Measurements from ENCODE around the gene ACBD6.
A peak's percentile ranks its signal among the peaks of the same experiment; 100 is the strongest.

ACBD6 gene

DNA sequence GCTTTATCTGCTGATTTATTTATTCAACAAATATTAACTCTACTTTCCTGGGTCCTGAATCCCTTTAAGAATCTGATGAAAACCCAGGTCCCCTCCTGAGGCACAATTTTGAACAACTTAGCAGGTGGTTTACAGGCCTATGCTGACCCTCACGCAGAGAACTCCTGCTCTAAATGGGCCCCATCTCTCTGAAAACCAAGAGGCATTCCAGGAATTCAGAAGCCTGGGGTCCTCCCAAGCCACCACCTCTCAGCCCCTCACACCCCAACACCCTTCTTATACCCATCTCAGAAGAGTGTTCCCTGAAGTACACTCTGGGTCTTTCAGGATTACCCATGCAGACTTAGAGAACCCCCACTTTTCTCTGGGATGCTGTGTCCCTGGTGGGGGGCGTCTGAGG, 237.8 kb downstream of the ACBD6 start:
- H3K9me3 ChIP-seq: no peaks in the 10 kb centered on the region
- H3K4me1 ChIP-seq: peaks cover 0 to 6% (median 0%) of the 10 kb centered on the region in 4 donors
- H3K4me3 ChIP-seq: no peak overlapping the region
- no peak for DNase-seq
- TF ChIP-seq, protein P1, sequence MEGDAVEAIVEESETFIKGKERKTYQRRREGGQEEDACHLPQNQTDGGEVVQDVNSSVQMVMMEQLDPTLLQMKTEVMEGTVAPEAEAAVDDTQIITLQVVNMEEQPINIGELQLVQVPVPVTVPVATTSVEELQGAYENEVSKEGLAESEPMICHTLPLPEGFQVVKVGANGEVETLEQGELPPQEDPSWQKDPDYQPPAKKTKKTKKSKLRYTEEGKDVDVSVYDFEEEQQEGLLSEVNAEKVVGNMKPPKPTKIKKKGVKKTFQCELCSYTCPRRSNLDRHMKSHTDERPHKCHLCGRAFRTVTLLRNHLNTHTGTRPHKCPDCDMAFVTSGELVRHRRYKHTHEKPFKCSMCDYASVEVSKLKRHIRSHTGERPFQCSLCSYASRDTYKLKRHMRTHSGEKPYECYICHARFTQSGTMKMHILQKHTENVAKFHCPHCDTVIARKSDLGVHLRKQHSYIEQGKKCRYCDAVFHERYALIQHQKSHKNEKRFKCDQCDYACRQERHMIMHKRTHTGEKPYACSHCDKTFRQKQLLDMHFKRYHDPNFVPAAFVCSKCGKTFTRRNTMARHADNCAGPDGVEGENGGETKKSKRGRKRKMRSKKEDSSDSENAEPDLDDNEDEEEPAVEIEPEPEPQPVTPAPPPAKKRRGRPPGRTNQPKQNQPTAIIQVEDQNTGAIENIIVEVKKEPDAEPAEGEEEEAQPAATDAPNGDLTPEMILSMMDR (IDR thresholded peaks at IDR 0.05): no peak
- intact Hi-C loops (cut with DNase I; ENCODE audit: low total_unique reads): no loop called here
- H3K36me3 ChIP-seq: no peaks in the 10 kb centered on the region
- peaks cover 0 to 39% of the 10 kb centered on the region in 2 donors for H3K27me3 ChIP-seq
- no peak overlapping the region for H3K27ac ChIP-seq

DNA sequence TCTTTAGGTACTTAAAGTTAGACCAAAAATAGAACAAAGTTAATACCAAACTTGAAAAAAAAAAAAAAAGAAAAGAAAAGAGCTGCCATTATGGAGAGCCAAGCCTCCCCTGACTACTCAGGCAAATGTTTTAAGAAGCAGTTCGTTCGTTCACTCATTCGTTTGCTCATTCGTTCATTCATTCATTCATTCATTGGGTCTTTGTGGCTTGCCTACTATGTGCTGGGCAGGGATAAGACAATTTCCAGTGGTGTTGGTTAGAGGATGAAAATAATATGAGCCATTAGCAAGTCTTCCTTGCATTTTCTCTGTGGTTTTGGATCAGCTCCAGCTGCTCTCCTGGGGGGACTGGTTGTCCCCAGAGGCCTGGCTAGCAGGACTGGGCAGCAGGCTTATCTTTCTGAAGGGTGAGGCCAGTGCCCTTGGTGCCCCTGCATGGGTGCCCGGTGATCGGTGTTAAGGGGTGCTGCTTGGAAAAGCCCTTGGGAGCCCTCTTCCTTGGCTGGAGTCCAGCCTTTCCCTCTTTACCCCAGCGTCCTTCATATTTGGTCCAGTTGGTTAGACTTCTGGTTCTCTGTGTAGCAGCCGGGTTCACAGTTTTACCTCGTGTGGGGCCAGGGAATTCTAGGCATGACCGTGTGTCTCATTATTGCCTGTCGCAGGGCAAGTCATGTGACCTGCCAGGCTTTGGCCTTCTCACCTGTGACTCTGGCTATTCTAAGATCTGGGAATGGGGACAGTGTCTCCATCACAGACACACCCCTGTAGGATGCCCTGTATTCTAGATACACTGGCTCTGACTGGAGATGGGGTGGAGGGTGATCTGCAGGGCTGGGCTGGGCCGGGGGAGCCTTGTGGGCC, 239.5 kb downstream of the ACBD6 start:
- intact Hi-C loops (cut with DNase I; ENCODE audit: low total_unique reads): no loop called here
- peaks cover 0 to 57% of the 10 kb centered on the region in 2 donors for H3K27me3 ChIP-seq
- no peak overlapping the region for H3K4me3 ChIP-seq
- H3K9me3 ChIP-seq: no peaks in the 10 kb centered on the region
- TF ChIP-seq, protein P1 (IDR thresholded peaks at IDR 0.05): no peak
- no peak for DNase-seq
- H3K4me1 ChIP-seq: peaks cover 0 to 6% (median 0%) of the 10 kb centered on the region in 4 donors
- H3K27ac ChIP-seq: no peak overlapping the region
- no peaks in the 10 kb centered on the region for H3K36me3 ChIP-seq

DNA sequence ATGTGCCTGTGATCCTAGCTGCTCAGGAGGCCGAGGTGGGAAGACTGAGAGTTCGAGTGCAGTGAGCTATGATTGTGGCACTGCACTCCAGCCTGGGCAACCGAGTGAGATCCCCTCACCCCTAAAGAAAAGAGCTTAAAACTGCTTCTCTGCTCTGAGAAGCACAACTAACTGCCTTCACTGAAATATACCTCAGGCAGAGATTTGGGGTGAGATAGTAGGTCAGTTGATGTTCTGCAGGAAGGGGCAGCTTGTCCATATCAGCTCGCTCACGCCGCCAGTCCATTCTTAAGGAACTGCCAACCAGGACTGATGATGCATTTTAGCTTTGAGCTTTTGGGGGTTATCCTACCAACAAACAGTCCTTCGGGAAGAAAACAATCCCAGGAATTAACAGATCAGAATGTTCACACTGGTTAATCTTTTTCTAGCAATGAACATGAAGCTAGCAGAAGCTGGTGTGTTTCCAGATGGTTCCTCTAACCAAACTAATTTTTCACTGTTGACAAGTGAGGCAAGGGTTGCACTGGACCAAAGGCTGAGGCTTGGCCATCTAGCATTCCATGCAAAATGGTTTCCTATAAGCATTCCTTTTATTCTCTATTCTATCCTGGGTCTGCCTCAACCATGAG, 240.7 kb downstream of the ACBD6 start:
- Histone ChIP-seq H3K4me1 (peaks cover 0 to 6% (median 0%) of the 10 kb centered on the region in 4 donors), H3K27ac (no peak overlapping the region), H3K4me3 (no peak overlapping the region), H3K9me3 (no peaks in the 10 kb centered on the region), H3K27me3 (peaks cover 0 to 69% of the 10 kb centered on the region in 2 donors), H3K36me3 (no peaks in the 10 kb centered on the region)
- intact Hi-C loops (cut with DNase I; ENCODE audit: low total_unique reads): no loop called here
- TF ChIP-seq, protein P1 (IDR thresholded peaks at IDR 0.05): no peak
- DNase-seq: no peak

DNA sequence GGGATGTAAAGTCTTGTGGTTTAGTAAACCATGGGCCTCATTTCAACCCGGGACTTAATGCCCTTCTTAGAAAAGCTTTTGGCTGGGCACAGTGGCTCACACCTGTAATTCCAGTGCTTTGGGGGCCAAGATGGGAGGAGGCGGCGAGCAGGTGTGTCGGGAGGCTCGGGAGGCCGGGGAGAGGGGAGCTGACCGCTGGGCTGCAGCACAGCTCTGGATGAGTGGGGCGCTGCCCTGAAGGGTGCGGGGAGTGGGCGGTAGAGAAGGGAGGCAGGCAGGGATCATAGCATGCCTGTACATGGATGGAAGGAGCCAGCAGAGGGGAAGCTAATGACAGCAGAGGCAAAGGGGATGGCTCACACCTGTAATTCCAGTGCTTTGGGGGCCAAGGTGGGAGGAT, 241.3 kb downstream of the ACBD6 start:
- intact Hi-C loops (cut with DNase I; ENCODE audit: low total_unique reads): no loop called here
- Histone ChIP-seq H3K9me3 (no peaks in the 10 kb centered on the region), H3K4me1 (peaks cover 0 to 6% (median 0%) of the 10 kb centered on the region in 4 donors), H3K4me3 (no peak overlapping the region), H3K27ac (no peak overlapping the region), H3K27me3 (peaks cover 0 to 70% of the 10 kb centered on the region in 2 donors), H3K36me3 (no peaks in the 10 kb centered on the region)
- TF ChIP-seq, protein P1 (IDR thresholded peaks at IDR 0.05): no peak
- DNase-seq: no peak

DNA sequence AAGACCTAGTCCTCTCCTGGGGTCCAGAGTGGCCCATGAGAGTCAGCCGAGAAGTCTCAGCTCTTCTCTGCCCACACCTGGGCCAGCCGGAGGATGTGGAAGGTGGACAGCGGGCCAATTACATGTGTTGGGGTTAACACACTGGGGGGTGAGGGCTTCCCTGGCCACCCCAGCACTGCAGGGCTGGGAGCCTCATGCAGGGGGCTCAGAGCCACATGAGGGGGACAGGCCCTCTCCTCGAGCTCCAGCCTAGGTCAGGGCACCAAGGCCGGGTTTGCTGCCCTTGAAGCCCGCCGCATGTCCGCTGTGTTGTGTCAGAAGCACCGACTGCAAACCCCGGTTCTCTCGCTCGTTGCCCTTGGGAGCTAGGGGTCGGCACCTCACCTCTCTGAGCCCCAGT, 241.8 kb downstream of the ACBD6 start:
- intact Hi-C loops (cut with DNase I; ENCODE audit: low total_unique reads): no loop called here
- peaks cover 0 to 70% of the 10 kb centered on the region in 2 donors for H3K27me3 ChIP-seq
- H3K9me3 ChIP-seq: no peaks in the 10 kb centered on the region
- H3K4me1 ChIP-seq: peaks cover 0 to 6% (median 0%) of the 10 kb centered on the region in 4 donors
- DNase-seq: peak in 1 of 2 donors; percentile 57
- no peaks in the 10 kb centered on the region for H3K36me3 ChIP-seq
- TF ChIP-seq, protein P1 (IDR thresholded peaks at IDR 0.05): no peak
- no peak overlapping the region for H3K4me3 ChIP-seq
- H3K27ac ChIP-seq: no peak overlapping the region
